Loucy (cell line): ENCODE data around the gene SLAMF8.

Experiments used
- CTCF ChIP-seq: fragments of 200-600 bp; sonication (generic); conservative IDR thresholded peaks from 2 replicates; pipeline ENCODE4 v1.5.1; 2014; ENCODE audit warnings: mild to moderate bottlenecking, antibody characterized with exemption, low read length
- EZH2phosphoT487 ChIP-seq: fragments of 200-600 bp; IDR thresholded peaks from 2 replicates; pipeline ENCODE4 v1.6.1; 2018; ENCODE audit warnings: antibody characterized with exemption, mild to moderate bottlenecking, moderate library complexity, borderline replicate concordance

- no peak for TF ChIP-seq CTCF
- TF ChIP-seq EZH2phosphoT487, result no peak
Observed at GRCh38 chr1:159854693-159855192, 28.1 kb downstream of the SLAMF8 start.
